ENCODE measurements around the gene MRPS27.

The MRPS27 gene

GRCh38 chr5:72234868-72235267 is 85.2 kb downstream of the MRPS27 start:
- no peak for DNase-seq (ENCODE audit: low read depth)
- no peak overlapping the region for H3K4me3 ChIP-seq (ENCODE audit: low read depth, low read length)
- in situ Hi-C loops (cut with HindIII; ENCODE audit: low sequenced_read_pairs) = no loop called here
- TF ChIP-seq, protein P1, sequence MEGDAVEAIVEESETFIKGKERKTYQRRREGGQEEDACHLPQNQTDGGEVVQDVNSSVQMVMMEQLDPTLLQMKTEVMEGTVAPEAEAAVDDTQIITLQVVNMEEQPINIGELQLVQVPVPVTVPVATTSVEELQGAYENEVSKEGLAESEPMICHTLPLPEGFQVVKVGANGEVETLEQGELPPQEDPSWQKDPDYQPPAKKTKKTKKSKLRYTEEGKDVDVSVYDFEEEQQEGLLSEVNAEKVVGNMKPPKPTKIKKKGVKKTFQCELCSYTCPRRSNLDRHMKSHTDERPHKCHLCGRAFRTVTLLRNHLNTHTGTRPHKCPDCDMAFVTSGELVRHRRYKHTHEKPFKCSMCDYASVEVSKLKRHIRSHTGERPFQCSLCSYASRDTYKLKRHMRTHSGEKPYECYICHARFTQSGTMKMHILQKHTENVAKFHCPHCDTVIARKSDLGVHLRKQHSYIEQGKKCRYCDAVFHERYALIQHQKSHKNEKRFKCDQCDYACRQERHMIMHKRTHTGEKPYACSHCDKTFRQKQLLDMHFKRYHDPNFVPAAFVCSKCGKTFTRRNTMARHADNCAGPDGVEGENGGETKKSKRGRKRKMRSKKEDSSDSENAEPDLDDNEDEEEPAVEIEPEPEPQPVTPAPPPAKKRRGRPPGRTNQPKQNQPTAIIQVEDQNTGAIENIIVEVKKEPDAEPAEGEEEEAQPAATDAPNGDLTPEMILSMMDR (IDR thresholded peaks at IDR 0.05; ENCODE audit: low read depth, low read length, missing control alignments) = no peak

DNA sequence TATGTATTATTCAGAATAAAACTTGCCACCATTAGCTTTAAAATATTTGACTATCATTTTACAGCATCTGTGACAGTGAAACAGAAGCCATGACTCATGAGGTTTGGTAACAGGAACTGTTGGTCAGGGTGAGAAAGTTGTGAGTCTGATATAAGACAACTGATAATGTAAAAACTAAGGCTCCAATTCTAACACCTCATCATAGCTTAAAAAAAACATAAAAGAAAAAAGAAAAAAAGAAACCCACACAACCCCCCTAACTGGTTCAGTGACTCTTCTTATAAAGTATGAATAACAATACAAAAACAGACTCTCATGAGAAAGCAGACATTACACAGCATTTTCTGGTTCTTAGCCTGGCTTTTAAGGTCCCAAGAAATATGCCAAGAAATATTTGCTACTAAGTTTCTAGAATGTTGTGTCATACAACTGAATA is 85.8 kb downstream of the MRPS27 start:
- TF ChIP-seq, protein P1 (IDR thresholded peaks at IDR 0.05; ENCODE audit: low read depth, low read length, missing control alignments) = no peak
- H3K4me3 ChIP-seq (ENCODE audit: low read depth, low read length) = no peak overlapping the region
- in situ Hi-C loops (cut with HindIII; ENCODE audit: low sequenced_read_pairs) = no loop called here
- no peak for DNase-seq (ENCODE audit: low read depth)

- in situ Hi-C loops (cut with HindIII; ENCODE audit: low sequenced_read_pairs) = no loop called here
- no peak overlapping the region for H3K4me3 ChIP-seq (ENCODE audit: low read depth, low read length)
- TF ChIP-seq, protein P1 (IDR thresholded peaks at IDR 0.05; ENCODE audit: low read depth, low read length, missing control alignments) = no peak
- DNase-seq (ENCODE audit: low read depth) = no peak
Measured at GRCh38 chr5:72233835-72234234, 86.2 kb downstream of the MRPS27 start.

GRCh38 chr5:72232838-72233237 is 87.2 kb downstream of the MRPS27 start:
- no peak overlapping the region for H3K4me3 ChIP-seq (ENCODE audit: low read depth, low read length)
- TF ChIP-seq, protein P1 (IDR thresholded peaks at IDR 0.05; ENCODE audit: low read depth, low read length, missing control alignments) = no peak
- no peak for DNase-seq (ENCODE audit: low read depth)
- in situ Hi-C loops (cut with HindIII; ENCODE audit: low sequenced_read_pairs) = no loop called here

- DNase-seq (ENCODE audit: low read depth) = no peak
- in situ Hi-C loops (cut with HindIII; ENCODE audit: low sequenced_read_pairs) = no loop called here
- TF ChIP-seq, protein P1 (IDR thresholded peaks at IDR 0.05; ENCODE audit: low read depth, low read length, missing control alignments) = no peak
- no peak overlapping the region for H3K4me3 ChIP-seq (ENCODE audit: low read depth, low read length)
Measured at GRCh38 chr5:72231991-72232703, 87.9 kb downstream of the MRPS27 start.

DNA sequence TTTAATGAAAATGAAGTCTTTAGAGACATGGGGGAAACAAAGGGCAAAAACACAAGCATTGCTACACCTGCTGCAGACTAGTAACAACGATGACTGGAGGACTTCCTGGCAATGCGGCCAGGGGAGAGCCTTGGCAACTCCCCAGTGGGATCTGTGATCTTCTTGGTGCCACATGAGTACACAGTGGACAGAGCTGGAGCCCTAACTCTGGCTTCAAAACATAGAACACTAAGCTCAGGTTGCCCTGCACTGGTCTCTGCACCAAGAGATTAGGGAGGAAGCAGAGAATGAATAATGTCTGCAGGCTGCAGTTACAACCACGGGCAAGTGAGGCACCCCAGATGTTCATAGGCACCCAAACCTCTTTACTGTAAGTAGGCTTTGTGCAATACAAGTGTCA is 91.1 kb downstream of the MRPS27 start:
- no peak overlapping the region for H3K4me3 ChIP-seq (ENCODE audit: low read depth, low read length)
- TF ChIP-seq, protein P1 (IDR thresholded peaks at IDR 0.05; ENCODE audit: low read depth, low read length, missing control alignments) = no peak
- DNase-seq (ENCODE audit: low read depth) = no peak
- in situ Hi-C loops (cut with HindIII; ENCODE audit: low sequenced_read_pairs) = no loop called here
